Type B pancreatic cell (in vitro differentiated cells): Measurements from ENCODE around the gene SCUBE2. TPM values are rescaled to one million over a fixed set of nuclear protein-coding genes. Genes with fewer than 3 reads are reported as not detected.

Experiments used
- DNase-seq: peaks from one replicate; pipeline ENCODE4 v3.0.0; 2021; ENCODE audit warnings: mixed read lengths; ENCODE audit not compliant: unreplicated experiment; ENCODE audit errors: extremely low spot score
- H3K27ac Mint-ChIP-seq: 2 replicates; pipeline ENCODE4 v1.8.0; 2021; ENCODE audit warnings: mild to moderate bottlenecking, mixed read lengths
- H3K27me3 Mint-ChIP-seq: 2 replicates; pipeline ENCODE4 v1.8.0; 2021; ENCODE audit warnings: mixed read lengths
- H3K36me3 Mint-ChIP-seq: 2 replicates; pipeline ENCODE4 v1.8.0; 2021; ENCODE audit warnings: mixed read lengths
- H3K4me1 Mint-ChIP-seq: one replicate; pipeline ENCODE4 v1.8.0; 2021; ENCODE audit warnings: mixed read lengths; ENCODE audit not compliant: unreplicated experiment
- H3K4me3 Mint-ChIP-seq: 2 replicates; pipeline ENCODE4 v1.8.0; 2021; ENCODE audit warnings: mild to moderate bottlenecking, mixed read lengths
- H3K9me3 Mint-ChIP-seq: 2 replicates; pipeline ENCODE4 v1.8.0; 2021; ENCODE audit warnings: mixed read lengths
- CTCF ChIP-seq: fragments of 200-600 bp; sonication (generic); conservative IDR thresholded peaks from 2 replicates; pipeline ENCODE4 v1.5.0; 2021; ENCODE audit warnings: antibody characterized with exemption, mild to moderate bottlenecking
- total RNA-seq: library from RNA; stranded (reverse); gene quantifications from 2 replicates; pipeline ENCODE4 v1.2.1, GENCODE V29; 2021; ENCODE audit warnings: low replicate concordance

Gene SCUBE2
- total RNA-seq, 1 donor from 2014 or later: 7.9 TPM

- Mint-ChIP-seq H3K27ac (no peak overlapping the region), H3K27me3 (peaks cover 2% of the 10 kb centered on the region), H3K36me3 (no peaks in the 10 kb centered on the region), H3K4me1 (peaks cover 9% of the 10 kb centered on the region), H3K9me3 (no peaks in the 10 kb centered on the region), H3K4me3 (no peak overlapping the region)
- no peak for DNase-seq
- no peak for TF ChIP-seq CTCF
Observed at GRCh38 chr11:9057007-9057406, 34.4 kb downstream of the SCUBE2 start.

GRCh38 chr11:9056467-9056866 is 34.9 kb downstream of the SCUBE2 start:
- H3K27ac Mint-ChIP-seq: no peak overlapping the region
- H3K27me3 Mint-ChIP-seq: peaks cover 2% of the 10 kb centered on the region
- DNase-seq: no peak

GRCh38 chr11:9053316-9054035 is 37.9 kb downstream of the SCUBE2 start:
- Mint-ChIP-seq H3K4me1 (peaks cover 6% of the 10 kb centered on the region), H3K9me3 (no peaks in the 10 kb centered on the region), H3K27me3 (peaks cover 2% of the 10 kb centered on the region), H3K27ac (no peak overlapping the region), H3K36me3 (no peaks in the 10 kb centered on the region), H3K4me3 (no peak overlapping the region)
- no peak for TF ChIP-seq CTCF
- DNase-seq: no peak

More at GRCh38 chr11:9056467-9056866, 34.9 kb downstream of the SCUBE2 start:
- Mint-ChIP-seq H3K4me3 (no peak overlapping the region), H3K9me3 (no peaks in the 10 kb centered on the region), H3K36me3 (no peaks in the 10 kb centered on the region), H3K4me1 (peaks cover 9% of the 10 kb centered on the region)
- TF ChIP-seq CTCF: no peak

- no peak for DNase-seq
- no peak for TF ChIP-seq CTCF
- H3K27me3 Mint-ChIP-seq: peaks cover 2% of the 10 kb centered on the region
- no peak overlapping the region for H3K4me3 Mint-ChIP-seq
- no peak overlapping the region for H3K27ac Mint-ChIP-seq
- H3K36me3 Mint-ChIP-seq: no peaks in the 10 kb centered on the region
- H3K4me1 Mint-ChIP-seq: peaks cover 15% of the 10 kb centered on the region
- no peaks in the 10 kb centered on the region for H3K9me3 Mint-ChIP-seq
Observed at GRCh38 chr11:9052316-9052715, 39.1 kb downstream of the SCUBE2 start.

GRCh38 chr11:9049959-9050358 is 41.4 kb downstream of the SCUBE2 start:
- TF ChIP-seq CTCF: no peak
- no peak overlapping the region for H3K4me3 Mint-ChIP-seq
- DNase-seq: no peak
- no peak overlapping the region for H3K27ac Mint-ChIP-seq
- no peaks in the 10 kb centered on the region for H3K9me3 Mint-ChIP-seq
- H3K36me3 Mint-ChIP-seq: no peaks in the 10 kb centered on the region
- no peaks in the 10 kb centered on the region for H3K27me3 Mint-ChIP-seq
- H3K4me1 Mint-ChIP-seq: peaks cover 21% of the 10 kb centered on the region
